H1 (cell line): ENCODE results near the gene GJE1. TPM values are rescaled to one million over a fixed set of nuclear protein-coding genes. Genes with fewer than 3 reads are reported as not detected.

Source experiments
- CTCF ChIA-PET: fragments of 300-600 bp; sonication (Branson Sonifier 250); formaldehyde crosslinking; loops from one replicate; lab custom pipeline; 2021; ENCODE audit not compliant: partially characterized antibody; lab: Charles Lee
- POLR2A ChIA-PET: fragments of 300-600 bp; sonication (Branson Sonifier 250); formaldehyde crosslinking; loops from one replicate; lab custom pipeline; 2021; ENCODE audit warnings: inconsistent platforms; ENCODE audit not compliant: partially characterized antibody; lab: Charles Lee
- DNase-seq, 2 experiments: peaks; one replicate each; pipeline versions ENCODE4 v3.0.0 to v3.0.0-alpha.2; 2010 to 2022; ENCODE audit warnings: low spot score in 2 of 2, low read depth in 1 of 2, mixed read lengths in 1 of 2
- FAIRE-seq: peaks from 2 replicates; lab custom pipeline; 2011; peaks lifted over from hg19 to GRCh38; lab: Jason Lieb, UNC
- H2AFZ ChIP-seq: 2 replicates; pipeline ENCODE4 v1.8.1; 2012; ENCODE audit warnings: low read length, inconsistent platforms
- H2AK5ac ChIP-seq: 2 replicates; pipeline ENCODE4 v1.6.1; 2013; ENCODE audit warnings: low read depth, low read length
- H2BK120ac ChIP-seq: replicated peaks from 2 replicates; pipeline ENCODE3; 2013; ENCODE audit warnings: low read depth, low read length, inconsistent platforms
- H2BK12ac ChIP-seq: 2 replicates; pipeline ENCODE4 v1.6.1; 2013; ENCODE audit warnings: low read depth, low read length
- H2BK15ac ChIP-seq: 2 replicates; pipeline ENCODE4 v1.6.1; 2013; ENCODE audit warnings: low read length
- H2BK20ac ChIP-seq: 2 replicates; pipeline ENCODE4 v1.6.1; 2013; ENCODE audit warnings: low read length
- H2BK5ac ChIP-seq: 2 replicates; pipeline ENCODE4 v1.6.1; 2013; ENCODE audit warnings: low read depth, low read length
- H3K14ac ChIP-seq: 2 replicates; pipeline ENCODE4 v1.6.1; 2013; ENCODE audit warnings: inconsistent platforms; ENCODE audit not compliant: insufficient read length
- H3K18ac ChIP-seq: 2 replicates; pipeline ENCODE4 v1.6.1; 2013; ENCODE audit warnings: low read length; ENCODE audit errors: extremely low read depth
- H3K23ac ChIP-seq: 2 replicates; pipeline ENCODE4 v1.6.1; 2013; ENCODE audit warnings: inconsistent platforms; ENCODE audit not compliant: insufficient read length
- H3K23me2 ChIP-seq: 2 replicates; pipeline ENCODE4 v1.6.1; 2013; ENCODE audit warnings: low read depth, low read length
- H3K27ac ChIP-seq: 2 replicates; pipeline ENCODE4 v1.6.1; 2011; ENCODE audit warnings: low read depth, low read length, inconsistent platforms
- H3K27me3 ChIP-seq, 4 experiments: replicated peaks in 1 of 4; 1 replicate in 1 of 4; 2 replicates in 3 of 4; pipeline versions ENCODE4 v1.6.1 to v1.8.1; 2011 to 2013; ENCODE audit warnings: low read length in 3 of 4, mild to moderate bottlenecking in 3 of 4, inconsistent platforms in 2 of 4, mixed read lengths in 2 of 4, moderate library complexity in 1 of 4; ENCODE audit not compliant: control insufficient read depth in 3 of 4, insufficient read depth in 3 of 4; ENCODE audit errors: extremely low read depth in 1 of 4
- H3K36me3 ChIP-seq, 4 experiments: 2 replicates each; pipeline versions ENCODE4 v1.6.1 to v1.8.1; 2011 to 2013; ENCODE audit warnings: mild to moderate bottlenecking in 4 of 4, low read length in 3 of 4, moderate library complexity in 2 of 4, control low read depth in 1 of 4, inconsistent platforms in 1 of 4; ENCODE audit not compliant: insufficient read depth in 4 of 4, control insufficient read depth in 2 of 4
- H3K4ac ChIP-seq: replicated peaks from 2 replicates; pipeline ENCODE3; 2013; ENCODE audit warnings: low read length, low read depth, mixed read lengths, inconsistent platforms; ENCODE audit not compliant: insufficient read length
- H3K4me1 ChIP-seq, 4 experiments: replicated peaks in 1 of 4; 1 replicate in 1 of 4; 2 replicates in 3 of 4; pipeline versions ENCODE4 v1.6.1 to v1.8.1; 2011 to 2013; ENCODE audit warnings: low read length in 3 of 4, inconsistent platforms in 2 of 4, mixed read lengths in 1 of 4; ENCODE audit not compliant: insufficient read depth in 4 of 4, control insufficient read depth in 3 of 4
- H3K4me2 ChIP-seq, 2 experiments: 2 replicates each; pipeline versions ENCODE4 v1.6.1 to v1.8.1; 2011 to 2013; ENCODE audit warnings: low read depth in 2 of 2, low read length in 2 of 2, control low read depth in 1 of 2, inconsistent platforms in 1 of 2, mild to moderate bottlenecking in 1 of 2; ENCODE audit not compliant: insufficient read depth in 1 of 2
- H3K4me3 ChIP-seq, 4 experiments: fragments of 200-600, 300-600 bp in 1 of 4; sonication (generic), shearing (Covaris generic), sonication (Bioruptor Twin) in 1 of 4; 2 replicates each; pipeline versions ENCODE4 v1.5.1 to v1.8.1; 2011 to 2016; ENCODE audit warnings: low read length in 4 of 4, low read depth in 3 of 4, control low read depth in 2 of 4, inconsistent platforms in 2 of 4, mild to moderate bottlenecking in 2 of 4, mixed read lengths in 1 of 4, moderate library complexity in 1 of 4; ENCODE audit not compliant: insufficient read depth in 2 of 4; ENCODE audit errors: extremely low read depth in 1 of 4
- H3K56ac ChIP-seq: replicated peaks from 2 replicates; pipeline ENCODE3; 2013; ENCODE audit warnings: low read depth, mild to moderate bottlenecking, mixed read lengths, low read length, inconsistent platforms; ENCODE audit not compliant: insufficient read length
- H3K79me1 ChIP-seq: 2 replicates; pipeline ENCODE4 v1.6.1; 2013; ENCODE audit warnings: low read depth, low read length, control low read depth
- H3K79me2 ChIP-seq, 2 experiments: 2 replicates each; pipeline versions ENCODE4 v1.6.1 to v1.8.1; 2012 to 2013; ENCODE audit warnings: low read length in 2 of 2, mild to moderate bottlenecking in 2 of 2, inconsistent platforms in 1 of 2; ENCODE audit not compliant: insufficient read depth in 2 of 2, control insufficient read depth in 1 of 2
- H3K9ac ChIP-seq, 4 experiments: replicated peaks in 1 of 4; 1 replicate in 1 of 4; 2 replicates in 3 of 4; pipeline versions ENCODE4 v1.6.1 to v1.8.1; 2011 to 2013; ENCODE audit warnings: low read depth in 3 of 4, low read length in 3 of 4, control low read depth in 2 of 4, mild to moderate bottlenecking in 2 of 4, moderate library complexity in 2 of 4, inconsistent platforms in 1 of 4; ENCODE audit errors: extremely low read depth in 1 of 4
- H3K9me3 ChIP-seq, 2 experiments: 2 replicates each; pipeline versions ENCODE4 v1.6.1 to v1.8.1; 2012 to 2013; ENCODE audit warnings: mild to moderate bottlenecking in 2 of 2, moderate library complexity in 2 of 2, control low read depth in 1 of 2, inconsistent platforms in 1 of 2, low read depth in 1 of 2, low read length in 1 of 2, mixed read lengths in 1 of 2; ENCODE audit not compliant: insufficient read depth in 2 of 2
- H4K20me1 ChIP-seq, 2 experiments: replicated peaks in 1 of 2; 2 replicates each; pipeline versions ENCODE3 to v1.8.1; 2011 to 2013; ENCODE audit warnings: inconsistent platforms in 2 of 2, low read length in 2 of 2, mild to moderate bottlenecking in 1 of 2; ENCODE audit not compliant: insufficient read depth in 2 of 2, control insufficient read depth in 1 of 2
- H4K5ac ChIP-seq: 2 replicates; pipeline ENCODE4 v1.6.1; 2013; ENCODE audit warnings: low read length, low read depth, mixed read lengths, inconsistent platforms; ENCODE audit not compliant: insufficient read length
- H4K8ac ChIP-seq: 2 replicates; pipeline ENCODE4 v1.8.0; 2013; ENCODE audit warnings: mild to moderate bottlenecking, moderate library complexity, low read length, inconsistent platforms; ENCODE audit not compliant: insufficient read depth; ENCODE audit errors: extremely low read depth
- H4K91ac ChIP-seq: replicated peaks from 2 replicates; pipeline ENCODE3; 2013; ENCODE audit warnings: low read length, mixed read lengths, inconsistent platforms; ENCODE audit not compliant: insufficient read length
- CEBPB ChIP-seq: IDR thresholded peaks from 2 replicates; pipeline ENCODE4 v1.6.1; 2012; ENCODE audit warnings: low read depth, low read length
- CTCF ChIP-seq, 3 experiments: IDR thresholded peaks; 1 replicate in 2 of 3; 2 replicates in 1 of 3; pipeline versions ENCODE4 v1.5.1 to v1.6.1; 2011; ENCODE audit warnings: low read length in 3 of 3, mild to moderate bottlenecking in 3 of 3, inconsistent platforms in 2 of 3, low read depth in 1 of 3, moderate library complexity in 1 of 3; ENCODE audit not compliant: insufficient read depth in 1 of 3; ENCODE audit errors: control extremely low read depth in 1 of 3
- EGR1 ChIP-seq: IDR thresholded peaks from 2 replicates; pipeline ENCODE4 v1.6.1; 2011; ENCODE audit warnings: low read depth, low read length, borderline replicate concordance
- MAX ChIP-seq: IDR thresholded peaks from 2 replicates; pipeline ENCODE4 v1.6.1; 2012; ENCODE audit warnings: inconsistent platforms
- WGBS, 2 experiments: shearing (Covaris generic) in 1 of 2; methylation state at CpG; one replicate each; pipeline versions ENCODE4 v1.1.6 to v1.1.7; 2013 to 2015; ENCODE audit warnings: low lambda C conversion rate in 2 of 2, mixed read lengths in 2 of 2, inconsistent platforms in 1 of 2, low coverage in 1 of 2, missing lambda C conversion rate in 1 of 2; ENCODE audit not compliant: insufficient replicate concordance in 2 of 2, insufficient coverage in 1 of 2, insufficient read length in 1 of 2; ENCODE audit errors: extremely low coverage in 1 of 2, missing lambda C conversion rate in 1 of 2; 5-methylcytosine and 5-hydroxymethylcytosine counted together
- polyA plus RNA-seq, 7 experiments: library from polyadenylated mRNA; depleted of rRNA in 3 of 7; stranded (reverse) in 5 of 7; unstranded in 2 of 7; fragments of >200 nt in 5 of 7; fragments of 200-250 nt in 2 of 7; gene quantifications; 1 replicate in 5 of 7; 2 replicates in 1 of 7; 4 replicates in 1 of 7; pipeline versions ENCODE4 v1.2.1 to v1.2.3, GENCODE V29; 2011 to 2013; ENCODE audit warnings: missing spikeins in 2 of 7, mixed read lengths in 2 of 7
- total RNA-seq: library from RNA; stranded (reverse); fragmentation: NEBNext Ultra II Directional; extraction: Animal tissue kit (Norgen Biotek cat#: 25700); gene quantifications from 2 replicates; pipeline ENCODE4 v1.2.1, GENCODE V29; 2021

Gene GJE1
- total and polyA plus RNA-seq, 2 of the 8 experiments (the other 6 are each of a cell fraction or from before 2014, with no cell fraction given): not detected

- no peak overlapping the region for H3K14ac ChIP-seq
- ChIA-PET POLR2A (no interaction called here), CTCF (interaction anchor here (0.8 to 3.4 kb wide), 15 partner anchors 10 to 502 kb away, joined by 3 to 25 read pairs (median 4); no protein-coding TSS in a partner anchor)
- no peak overlapping the region for H2BK5ac ChIP-seq
- no peaks in the 10 kb centered on the region for H3K79me2 ChIP-seq
- WGBS, 2 experiments: 0% methylated on average over 4 of the region's 4 CpGs; no CpG with 5 or more reads in 1 of the 2 experiments
- no peak overlapping the region for H3K4me2 ChIP-seq
- H2BK120ac ChIP-seq: no peak overlapping the region
- no peak overlapping the region for H3K56ac ChIP-seq
- H3K18ac ChIP-seq: no peak overlapping the region
- DNase-seq: peak in 1 of 2 experiments; percentile 82
- no peak overlapping the region for H3K27ac ChIP-seq
- H3K23ac ChIP-seq: no peak overlapping the region
- no peaks in the 10 kb centered on the region for H4K20me1 ChIP-seq
- H3K23me2 ChIP-seq: no peaks in the 10 kb centered on the region
- H2BK15ac ChIP-seq: no peak overlapping the region
- peak; percentile 82 for FAIRE-seq
- no peak overlapping the region for H2BK20ac ChIP-seq
- no peaks in the 10 kb centered on the region for H3K4me1 ChIP-seq
- H2AK5ac ChIP-seq: no peak overlapping the region
- H3K27me3 ChIP-seq: no peaks in the 10 kb centered on the region
- no peak overlapping the region for H4K5ac ChIP-seq
- H3K79me1 ChIP-seq: no peaks in the 10 kb centered on the region
- no peak overlapping the region for H2BK12ac ChIP-seq
- H3K4me3 ChIP-seq: no peak overlapping the region
- H4K91ac ChIP-seq: no peak overlapping the region
- no peak overlapping the region for H3K4ac ChIP-seq
- H3K9me3 ChIP-seq: no peaks in the 10 kb centered on the region
- no peak overlapping the region for H2AFZ ChIP-seq
- H3K9ac ChIP-seq: no peak overlapping the region
- no peaks in the 10 kb centered on the region for H3K36me3 ChIP-seq
- H4K8ac ChIP-seq: no peak overlapping the region
- TF ChIP-seq CEBPB (peak; percentile 75), MAX (no peak), CTCF (IDR thresholded peaks at IDR 0.05; ENCODE audit: control extremely low read depth in 1 of 3, insufficient read depth in 1 of 3, low read depth in 1 of 3, low read length in 3 of 3) (peak in 2 of 3 experiments; percentile 70 to 74; a peak in 3 of 4 replicates), EGR1 (no peak)
Measured at GRCh38 chr6:142112451-142113061, 20.2 kb upstream of the GJE1 start.
